Activated gamma-delta T cell treated with anti-CD3 and anti-CD28 coated beads, Interleukin-2, amount 50 U/mL, for 16 hours (primary cell): ENCODE data around the gene CASP7.

Source experiments
- DNase-seq: peaks from one replicate; pipeline ENCODE4 v3.0.0-alpha.2; 2020; ENCODE audit warnings: low read depth

The CASP7 gene

GRCh38 chr10:113712755-113713639 is 33.3 kb downstream of the CASP7 start:
- DNase-seq = no peak

GRCh38 chr10:113713640-113713982 is 33.9 kb downstream of the CASP7 start:
- no peak for DNase-seq

GRCh38 chr10:113716109-113716910 is 36.6 kb downstream of the CASP7 start:
- DNase-seq = no peak

GRCh38 chr10:113718969-113719822 is 39.5 kb downstream of the CASP7 start:
- DNase-seq = no peak

- no peak for DNase-seq
Observed at GRCh38 chr10:113720386-113720785, 40.7 kb downstream of the CASP7 start.

- DNase-seq = no peak
Observed at GRCh38 chr10:113732160-113732881, 52.6 kb downstream of the CASP7 start.

GRCh38 chr10:113732966-113733365 is 53.3 kb downstream of the CASP7 start:
- DNase-seq = no peak

GRCh38 chr10:113733635-113734034 is 53.9 kb downstream of the CASP7 start:
- DNase-seq = no peak

GRCh38 chr10:113735913-113736312 is 56.2 kb downstream of the CASP7 start:
- DNase-seq = no peak

GRCh38 chr10:113736576-113736975 is 56.9 kb downstream of the CASP7 start:
- no peak for DNase-seq

- DNase-seq = no peak
Observed at GRCh38 chr10:113739031-113739430, 59.3 kb downstream of the CASP7 start.

- no peak for DNase-seq
Observed at GRCh38 chr10:113739577-113739976, 59.9 kb downstream of the CASP7 start.

GRCh38 chr10:113740850-113741249 is 61.1 kb downstream of the CASP7 start:
- no peak for DNase-seq

GRCh38 chr10:113742466-113742865 is 62.8 kb downstream of the CASP7 start:
- DNase-seq = no peak

- no peak for DNase-seq
Observed at GRCh38 chr10:113743594-113743993, 63.9 kb downstream of the CASP7 start.

- DNase-seq = no peak
Observed at GRCh38 chr10:113745374-113745773, 65.7 kb downstream of the CASP7 start.

- no peak for DNase-seq
Observed at GRCh38 chr10:113746217-113746957, 66.7 kb downstream of the CASP7 start.

- no peak for DNase-seq
Observed at GRCh38 chr10:113751181-113751732, 71.5 kb downstream of the CASP7 start, which contains the start of gene PLEKHS1. Gene PLEKHS1, plus strand, starts transcription at chr10:113751682. Its CDS starts 3,596 bp downstream, at chr10:113755278.

- no peak for DNase-seq
Observed at GRCh38 chr10:113752553-113752952, 72.8 kb downstream of the CASP7 start.

GRCh38 chr10:113753020-113753692 is 73.4 kb downstream of the CASP7 start:
- no peak for DNase-seq
